Colon (tissue), 2 donors: ENCODE data around the gene BIRC3.
"Not testable (repeated sequence)": the region's sequence is repeated elsewhere in the genome, so short reads cannot be mapped to it uniquely, and the experiment has no call there.

ENCODE experiments used
- FAIRE-seq: peaks from 2 replicates; lab custom pipeline; 2012; peaks lifted over from hg19 to GRCh38; lab: Jason Lieb, UNC
- donor health status: control.
- donor health status: control.

The BIRC3 gene

GRCh38 chr11:102328748-102329147, 11.5 kb downstream of the BIRC3 start:
- FAIRE-seq: no peak

GRCh38 chr11:102330231-102330630, 12.9 kb downstream of the BIRC3 start:
- FAIRE-seq: no peak

- FAIRE-seq: no peak
Observed at GRCh38 chr11:102331341-102331740, 14.1 kb downstream of the BIRC3 start.

GRCh38 chr11:102332611-102332994, 15.3 kb downstream of the BIRC3 start:
- no peak for FAIRE-seq

- FAIRE-seq: no peak
Observed at GRCh38 chr11:102338479-102339010, 21.3 kb downstream of the BIRC3 start.

GRCh38 chr11:102341311-102341710, 24.0 kb downstream of the BIRC3 start:
- not testable (repeated sequence) for FAIRE-seq

GRCh38 chr11:102341844-102342318, 24.6 kb downstream of the BIRC3 start:
- no peak for FAIRE-seq

GRCh38 chr11:102343809-102344208, 26.5 kb downstream of the BIRC3 start:
- no peak for FAIRE-seq

GRCh38 chr11:102345904-102346303, 28.6 kb downstream of the BIRC3 start:
- FAIRE-seq: no peak

GRCh38 chr11:102346456-102346747, 29.1 kb downstream of the BIRC3 start:
- FAIRE-seq: no peak

GRCh38 chr11:102346748-102347461, 29.6 kb downstream of the BIRC3 start, which contains the start of gene BIRC2:
Gene BIRC2, plus strand, starts transcription at chr11:102347214. Its CDS starts 2,641 bp downstream, at chr11:102349855.
- FAIRE-seq: no peak

- no peak for FAIRE-seq
Observed at GRCh38 chr11:102347462-102348370, 30.4 kb downstream of the BIRC3 start.

GRCh38 chr11:102357116-102357515, 39.8 kb downstream of the BIRC3 start:
- no peak for FAIRE-seq

- no peak for FAIRE-seq
Observed at GRCh38 chr11:102359372-102359771, 42.1 kb downstream of the BIRC3 start.

GRCh38 chr11:102360681-102361080, 43.4 kb downstream of the BIRC3 start:
- no peak for FAIRE-seq

GRCh38 chr11:102361086-102362031, 44.1 kb downstream of the BIRC3 start:
- FAIRE-seq: no peak

GRCh38 chr11:102364991-102365390, 47.7 kb downstream of the BIRC3 start:
- FAIRE-seq: no peak

GRCh38 chr11:102367364-102367763, 50.1 kb downstream of the BIRC3 start:
- no peak for FAIRE-seq

- no peak for FAIRE-seq
Observed at GRCh38 chr11:102368472-102368871, 51.2 kb downstream of the BIRC3 start.

GRCh38 chr11:102374633-102375424, 57.5 kb downstream of the BIRC3 start:
- FAIRE-seq: not testable (repeated sequence)
